ENCODE measurements around the gene ZBED4.

Gene ZBED4

GRCh38 chr22:49922484-49922883, 68.8 kb downstream of the ZBED4 start:
- no peak for DNase-seq (ENCODE audit: low read depth in 2 of 2)

GRCh38 chr22:49922926-49923325, 69.3 kb downstream of the ZBED4 start:
- no peak for DNase-seq (ENCODE audit: low read depth in 2 of 2)

GRCh38 chr22:49923445-49923844, 69.8 kb downstream of the ZBED4 start:
- DNase-seq (ENCODE audit: low read depth in 2 of 2): no peak

GRCh38 chr22:49924113-49924833, 70.6 kb downstream of the ZBED4 start:
- DNase-seq (ENCODE audit: low read depth in 2 of 2): no peak

- no peak for DNase-seq (ENCODE audit: low read depth in 2 of 2)
Measured at GRCh38 chr22:49925525-49926128, 72.0 kb downstream of the ZBED4 start.

GRCh38 chr22:49926916-49927315, 73.3 kb downstream of the ZBED4 start:
- no peak for DNase-seq (ENCODE audit: low read depth in 2 of 2)

GRCh38 chr22:49927483-49928184, 74.0 kb downstream of the ZBED4 start:
- no peak for DNase-seq (ENCODE audit: low read depth in 2 of 2)

GRCh38 chr22:49928185-49928495, 74.5 kb downstream of the ZBED4 start:
- DNase-seq (ENCODE audit: low read depth in 2 of 2): no peak

- DNase-seq (ENCODE audit: low read depth in 2 of 2): no peak
Measured at GRCh38 chr22:49928555-49929210, 75.0 kb downstream of the ZBED4 start.

GRCh38 chr22:49929211-49929979, 75.8 kb downstream of the ZBED4 start:
- DNase-seq (ENCODE audit: low read depth in 2 of 2): no peak

- DNase-seq (ENCODE audit: low read depth in 2 of 2): no peak
Measured at GRCh38 chr22:49929994-49930575, 76.4 kb downstream of the ZBED4 start.

GRCh38 chr22:49930596-49931412, 77.2 kb downstream of the ZBED4 start:
- no peak for DNase-seq (ENCODE audit: low read depth in 2 of 2)

GRCh38 chr22:49933236-49934159, 79.9 kb downstream of the ZBED4 start:
- no peak for DNase-seq (ENCODE audit: low read depth in 2 of 2)

GRCh38 chr22:49934160-49934890, 80.7 kb downstream of the ZBED4 start:
- no peak for DNase-seq (ENCODE audit: low read depth in 2 of 2)

GRCh38 chr22:49934891-49935557, 81.4 kb downstream of the ZBED4 start:
- peak in 1 of 2 experiments; percentile 44 for DNase-seq (ENCODE audit: low read depth in 2 of 2)

- no peak for DNase-seq (ENCODE audit: low read depth in 2 of 2)
Measured at GRCh38 chr22:49935561-49935960, 81.9 kb downstream of the ZBED4 start.

- no peak for DNase-seq (ENCODE audit: low read depth in 2 of 2)
Measured at GRCh38 chr22:49936018-49936972, 82.7 kb downstream of the ZBED4 start.

Data from fibroblast of skin of left biceps (primary cell).